ENCODE measurements around the gene ABL1.
"Not testable (repeated sequence)": the region's sequence is repeated elsewhere in the genome, so short reads cannot be mapped to it uniquely, and the experiment has no call there.

ABL1 gene

DNA sequence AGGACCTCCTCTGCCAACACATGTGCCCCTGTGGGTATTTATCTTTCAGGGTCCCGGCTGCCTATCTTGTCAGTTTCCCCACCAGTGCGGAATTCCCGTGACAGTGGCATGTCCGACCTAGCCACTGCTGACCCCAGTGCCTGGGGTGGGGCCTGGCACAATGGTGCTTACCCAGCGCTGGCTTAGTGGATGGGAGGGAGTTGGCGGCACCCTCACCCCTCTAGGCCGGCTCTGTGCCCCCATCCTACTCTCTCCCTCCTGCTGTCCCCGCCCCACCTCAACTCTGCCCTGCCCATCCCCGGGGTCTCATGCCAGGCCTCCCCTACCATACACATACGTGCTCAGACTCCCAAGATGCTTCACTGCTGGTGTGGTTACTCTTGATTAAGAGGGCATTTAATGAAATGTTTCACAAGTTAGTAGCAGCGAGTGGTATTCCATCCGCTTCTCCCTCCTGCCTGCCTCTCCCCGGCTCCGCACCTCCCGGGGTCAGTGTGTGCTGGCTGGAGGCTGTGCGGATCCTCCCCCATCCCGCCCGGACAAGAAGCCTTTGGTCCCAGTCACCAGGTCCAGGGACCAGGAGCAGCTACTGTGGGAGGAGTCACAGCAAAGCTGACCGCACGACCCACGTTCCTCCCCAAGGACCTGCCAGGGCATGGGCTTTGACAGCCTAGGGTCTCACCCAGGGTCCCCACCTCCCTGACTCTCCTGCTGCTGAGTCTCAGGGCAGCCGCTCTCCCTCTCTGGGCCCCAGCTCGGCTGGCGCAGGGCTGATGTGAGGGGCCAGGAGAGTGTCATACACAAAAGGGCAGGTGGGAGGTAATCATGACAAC lies 71.1 kb downstream of the ABL1 start:
- no peak for DNase-seq

DNA sequence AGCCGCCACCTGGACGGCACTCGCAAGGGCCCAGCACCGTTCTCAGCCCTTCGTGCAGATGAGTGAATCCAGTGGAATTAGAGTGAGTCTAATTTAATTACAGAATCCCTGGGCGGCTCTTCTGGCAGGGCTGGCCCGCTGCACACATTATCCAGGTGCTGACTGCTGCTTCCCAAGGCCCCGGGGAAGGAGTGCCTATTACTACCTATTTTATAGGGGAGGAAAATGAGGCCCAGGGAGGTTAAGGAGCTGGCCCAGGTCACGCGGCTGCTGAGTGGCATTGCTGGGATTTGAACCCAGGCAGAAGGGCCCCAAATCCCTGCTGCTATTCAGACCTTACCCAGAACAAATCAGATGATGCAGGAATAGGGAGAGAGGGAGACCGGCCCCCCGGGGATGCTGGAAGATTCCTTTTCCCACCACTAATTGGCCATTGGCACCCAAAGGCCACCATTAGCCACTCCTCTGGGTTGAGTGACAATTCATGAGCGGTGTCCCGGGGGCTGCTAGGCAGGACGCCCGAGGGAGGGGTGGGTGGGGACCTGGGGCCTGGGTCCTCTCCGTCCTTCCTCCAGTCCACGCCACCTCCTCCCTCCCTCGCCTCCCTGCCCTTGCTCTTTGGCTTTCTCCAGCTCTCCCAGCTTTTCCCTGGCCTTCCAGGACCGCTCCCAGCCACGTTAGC lies 71.8 kb downstream of the ABL1 start:
- no peak for DNase-seq

DNA sequence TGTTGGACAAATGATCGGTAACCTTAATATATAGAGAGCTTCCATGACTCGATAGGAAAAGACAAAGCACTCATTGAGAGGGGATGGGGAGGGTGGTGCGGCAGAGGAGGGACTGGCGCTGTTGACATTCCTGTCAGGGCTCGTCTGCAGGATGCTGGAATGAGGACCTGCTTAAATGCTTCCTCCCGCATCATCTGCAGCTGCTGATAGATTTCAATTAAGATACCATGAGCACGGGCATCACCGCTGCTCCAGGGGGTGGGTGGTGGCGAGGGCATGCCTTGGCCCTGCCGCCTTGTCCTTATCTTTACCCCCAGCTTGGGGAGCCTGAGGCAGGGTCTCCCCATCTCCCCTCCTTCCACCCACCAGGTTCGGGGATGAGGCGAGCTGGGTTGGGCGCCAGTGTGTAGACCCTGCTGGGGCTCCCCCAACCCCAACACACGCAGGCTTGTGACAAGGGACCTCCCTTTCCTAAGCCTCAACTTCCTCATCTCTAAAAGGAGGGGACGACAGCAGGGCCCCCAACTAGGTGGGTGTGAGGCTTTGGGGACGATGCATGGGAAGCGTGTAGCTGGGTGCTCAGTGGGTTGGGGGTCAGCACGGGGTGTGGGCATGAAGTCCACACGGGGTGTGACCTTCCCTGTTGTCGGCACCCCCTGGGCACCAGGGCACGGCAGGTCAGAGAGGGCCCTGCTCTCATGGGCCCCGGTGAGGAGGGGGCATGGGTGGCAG lies 73.3 kb downstream of the ABL1 start:
- DNase-seq, result no peak

DNA sequence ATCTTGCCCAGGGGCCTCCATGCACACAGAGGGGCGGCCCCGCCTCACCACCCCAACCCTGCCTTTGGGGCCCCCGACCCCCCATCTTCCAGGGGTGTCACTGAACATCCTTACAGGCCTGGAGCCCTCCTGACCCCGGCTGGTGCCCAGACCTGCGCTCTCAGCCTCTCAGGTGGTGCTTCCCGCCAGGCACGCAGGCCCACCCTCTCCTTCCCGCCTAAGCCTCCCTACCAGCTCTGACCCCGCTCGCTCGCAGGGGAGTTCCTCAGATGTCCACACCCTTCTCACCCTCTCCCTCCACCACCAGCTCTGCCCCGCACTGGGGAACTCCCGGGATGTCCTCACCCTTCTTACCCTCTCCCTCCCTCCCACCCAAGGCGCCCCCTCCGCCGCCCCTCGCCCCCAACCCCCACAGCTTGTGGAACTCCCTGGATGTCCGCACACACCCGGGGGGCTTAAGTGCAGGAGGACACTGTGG lies 73.9 kb downstream of the ABL1 start:
- no peak for DNase-seq

DNA sequence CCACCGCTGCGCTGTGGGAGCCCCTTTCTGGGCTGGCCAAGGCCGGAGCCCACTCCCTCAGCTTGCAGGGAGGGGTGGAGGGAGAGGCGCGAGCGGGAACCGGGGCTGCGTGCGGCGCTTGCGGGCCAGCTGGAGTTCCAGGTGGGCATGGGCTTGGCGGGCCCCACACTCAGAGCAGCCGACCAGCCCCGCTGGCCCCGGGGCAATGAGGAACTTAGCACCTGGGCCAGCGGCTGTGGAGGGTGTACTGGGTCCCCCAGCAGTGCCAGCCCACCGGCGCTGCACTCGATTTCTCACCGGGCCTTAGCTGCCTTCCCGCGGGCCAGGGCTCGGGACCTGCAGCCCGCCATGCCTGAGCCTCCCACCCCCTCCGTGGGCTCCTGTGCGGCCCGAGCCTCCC lies 75.0 kb downstream of the ABL1 start:
- not testable (repeated sequence) for DNase-seq

DNA sequence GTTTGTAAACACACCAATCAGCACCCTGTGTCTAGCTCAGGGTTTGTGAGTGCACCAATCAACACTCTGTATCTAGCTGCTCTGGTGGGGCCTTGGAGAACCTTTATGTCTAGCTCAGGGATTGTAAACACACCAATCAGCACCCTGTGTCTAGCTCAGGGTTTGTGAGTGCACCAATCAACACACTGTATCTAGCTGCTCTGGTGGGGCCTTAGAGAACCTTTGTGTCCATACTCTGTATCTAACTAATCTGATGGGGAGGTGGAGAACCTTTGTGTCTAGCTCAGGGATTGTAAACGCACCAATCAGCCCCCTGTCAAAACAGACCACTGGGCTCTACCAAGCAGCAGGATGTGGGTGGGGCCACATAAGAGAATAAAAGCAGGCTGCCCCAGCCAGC lies 75.6 kb downstream of the ABL1 start:
- DNase-seq, result not testable (repeated sequence)

DNA sequence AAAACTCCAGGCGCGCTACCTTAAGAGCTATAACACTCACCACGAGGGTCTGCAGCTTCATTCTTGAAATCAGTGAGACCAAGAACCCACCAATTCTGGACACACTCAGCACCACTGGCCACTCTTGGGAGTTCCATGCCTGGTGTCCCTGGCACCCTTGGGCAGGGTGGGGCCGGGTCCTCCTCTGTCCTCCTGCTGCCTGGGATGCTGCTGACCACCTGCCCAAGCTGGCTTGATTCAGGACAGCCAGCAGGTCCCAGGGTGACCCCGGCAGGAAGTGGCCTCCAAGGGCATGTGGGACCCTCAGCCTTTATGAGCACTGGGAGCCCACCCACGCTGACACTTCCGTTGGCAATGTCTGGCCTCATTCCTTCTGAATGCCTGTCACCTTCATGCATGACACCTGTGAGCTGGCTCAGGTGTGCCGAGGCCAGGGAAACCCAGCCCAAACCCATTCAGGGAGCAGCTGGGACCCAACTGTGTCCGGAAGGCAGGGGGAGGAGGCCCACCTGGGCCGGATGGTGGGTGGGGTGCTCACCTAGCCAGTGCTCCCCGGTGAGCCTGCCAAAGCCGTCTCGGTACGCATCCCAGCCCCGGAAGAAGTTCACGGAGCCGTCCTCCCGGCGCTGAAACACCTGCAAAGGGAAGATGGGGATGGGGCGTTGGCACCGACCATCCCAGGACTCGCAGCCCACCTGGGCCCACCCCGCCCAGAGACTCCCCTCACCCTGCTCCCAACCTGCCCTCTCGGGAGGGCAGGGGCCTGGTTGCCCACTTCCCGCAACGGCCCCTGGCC lies 76.4 kb downstream of the ABL1 start:
- DNase-seq, result no peak

DNA sequence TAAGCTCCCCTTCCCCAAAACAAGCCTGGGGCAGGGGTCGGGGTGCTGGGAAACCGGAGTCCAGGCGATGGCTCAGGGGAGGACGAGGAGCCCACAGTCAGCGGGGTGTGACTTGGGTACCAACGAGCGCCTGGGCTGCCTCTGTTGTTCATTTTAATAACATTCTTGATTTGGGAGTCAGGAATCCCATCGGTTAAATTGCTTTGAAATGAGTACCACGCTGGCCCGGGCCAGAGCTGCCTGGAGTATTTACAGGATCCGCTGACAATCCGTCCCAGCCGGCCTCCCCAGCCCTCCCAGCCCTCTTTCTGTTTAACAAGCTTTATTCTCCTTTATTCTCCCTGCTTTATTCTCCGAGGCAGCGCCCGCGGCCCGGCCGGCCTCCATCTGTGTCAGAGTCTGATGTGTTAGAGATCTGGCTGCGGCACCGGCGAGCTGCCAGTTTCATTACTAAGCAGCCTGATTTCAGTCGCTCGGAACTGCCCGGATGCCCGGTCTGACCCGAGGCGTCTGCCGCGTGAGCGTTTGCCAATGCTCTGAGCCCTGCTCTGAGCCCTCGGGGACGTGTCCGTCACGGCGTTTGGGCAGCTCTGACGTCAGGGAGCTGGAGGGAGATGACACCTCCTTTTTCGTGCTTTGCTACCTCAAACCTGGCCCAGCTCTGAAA lies 78.0 kb downstream of the ABL1 start:
- DNase-seq, result no peak

DNA sequence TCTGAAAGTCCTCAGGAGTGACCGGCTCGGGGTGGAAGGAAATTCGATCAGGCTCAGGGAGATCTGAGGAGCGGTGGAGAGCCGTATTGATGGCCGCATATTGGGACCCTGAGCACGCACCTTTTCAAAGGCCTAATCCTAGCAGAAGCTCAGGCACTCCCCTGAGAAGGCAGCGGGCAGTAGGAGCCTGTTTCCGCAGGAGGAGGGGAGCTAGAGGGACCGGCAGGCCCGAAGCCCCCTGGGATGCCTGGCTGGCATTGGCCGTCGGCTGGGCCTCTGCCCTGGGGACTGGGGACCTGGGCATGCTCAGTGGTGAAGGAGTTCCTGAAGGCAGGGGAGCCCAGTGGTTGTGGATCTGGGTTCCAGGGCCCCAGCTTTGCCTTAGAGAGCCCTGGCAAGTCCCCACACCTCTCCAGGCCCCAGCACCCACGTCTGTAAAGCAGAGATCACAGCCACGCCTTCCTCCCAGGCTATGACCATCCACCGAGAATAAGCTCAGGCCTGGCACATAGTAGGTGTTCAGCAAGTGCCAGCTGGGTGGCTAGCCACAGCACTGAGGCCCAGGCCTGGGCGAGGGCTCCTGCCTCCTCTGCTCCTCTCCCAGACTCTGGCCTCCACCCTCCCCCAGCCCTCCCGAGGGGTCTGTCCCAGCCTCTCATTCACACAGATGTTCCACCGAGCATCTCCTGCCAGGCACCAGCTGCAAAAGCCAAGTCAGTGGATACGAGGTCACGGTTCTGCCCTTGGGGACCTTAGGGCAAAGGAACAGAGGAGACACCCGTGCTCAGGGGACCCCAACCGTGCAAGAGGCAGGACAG lies 78.8 kb downstream of the ABL1 start:
- no peak for DNase-seq

DNA sequence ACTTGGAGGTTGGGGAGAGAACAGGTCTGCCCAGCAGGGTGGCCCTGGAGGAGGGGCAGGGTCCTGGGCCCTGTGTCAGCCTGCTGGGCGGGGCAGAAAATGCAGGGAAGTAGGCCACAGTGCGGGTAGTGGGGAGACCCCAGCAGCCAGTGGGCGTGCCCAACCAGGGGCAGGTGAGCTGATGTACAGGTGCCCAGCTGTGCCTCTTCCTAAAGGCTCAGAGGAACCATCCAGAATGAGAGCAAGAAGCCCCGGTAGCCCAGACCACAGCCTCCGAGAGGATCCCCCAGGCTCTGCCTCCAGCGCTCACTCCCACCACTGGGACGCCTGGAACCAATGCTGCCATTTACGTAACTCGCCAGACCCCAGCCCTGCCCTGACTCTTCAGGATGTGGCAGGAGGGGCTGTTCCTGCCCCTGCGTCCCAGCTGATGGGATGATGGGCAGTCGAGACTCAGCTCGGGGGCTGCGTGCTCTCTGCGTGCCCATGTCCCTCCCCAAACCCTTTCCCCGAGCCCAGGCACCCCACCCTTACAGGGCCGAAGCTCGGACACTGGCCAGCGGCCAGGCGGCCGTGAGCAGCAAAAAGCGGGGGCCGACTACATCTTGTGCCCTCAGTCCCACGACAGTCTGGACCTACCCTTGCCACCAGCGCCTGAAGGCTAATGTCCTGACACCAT lies 79.5 kb downstream of the ABL1 start:
- no peak for DNase-seq

DNA sequence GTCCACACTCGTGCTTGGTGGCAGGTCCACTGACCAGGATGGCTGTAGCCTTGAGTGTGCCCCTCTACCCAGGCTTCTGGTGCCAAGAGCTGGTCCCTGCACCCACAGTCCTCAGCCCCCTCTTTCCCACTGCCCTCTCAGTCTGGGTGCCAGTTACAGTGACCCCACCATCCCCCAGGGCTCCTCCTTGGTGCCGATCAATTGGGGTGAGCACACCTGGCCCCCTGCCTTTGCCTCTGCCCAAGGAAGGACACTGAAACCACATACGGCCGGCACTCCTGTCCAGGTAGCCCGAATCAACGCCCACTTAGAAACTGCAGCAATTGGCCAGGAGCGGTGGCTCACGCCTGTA lies 80.0 kb downstream of the ABL1 start:
- no peak for DNase-seq

DNA sequence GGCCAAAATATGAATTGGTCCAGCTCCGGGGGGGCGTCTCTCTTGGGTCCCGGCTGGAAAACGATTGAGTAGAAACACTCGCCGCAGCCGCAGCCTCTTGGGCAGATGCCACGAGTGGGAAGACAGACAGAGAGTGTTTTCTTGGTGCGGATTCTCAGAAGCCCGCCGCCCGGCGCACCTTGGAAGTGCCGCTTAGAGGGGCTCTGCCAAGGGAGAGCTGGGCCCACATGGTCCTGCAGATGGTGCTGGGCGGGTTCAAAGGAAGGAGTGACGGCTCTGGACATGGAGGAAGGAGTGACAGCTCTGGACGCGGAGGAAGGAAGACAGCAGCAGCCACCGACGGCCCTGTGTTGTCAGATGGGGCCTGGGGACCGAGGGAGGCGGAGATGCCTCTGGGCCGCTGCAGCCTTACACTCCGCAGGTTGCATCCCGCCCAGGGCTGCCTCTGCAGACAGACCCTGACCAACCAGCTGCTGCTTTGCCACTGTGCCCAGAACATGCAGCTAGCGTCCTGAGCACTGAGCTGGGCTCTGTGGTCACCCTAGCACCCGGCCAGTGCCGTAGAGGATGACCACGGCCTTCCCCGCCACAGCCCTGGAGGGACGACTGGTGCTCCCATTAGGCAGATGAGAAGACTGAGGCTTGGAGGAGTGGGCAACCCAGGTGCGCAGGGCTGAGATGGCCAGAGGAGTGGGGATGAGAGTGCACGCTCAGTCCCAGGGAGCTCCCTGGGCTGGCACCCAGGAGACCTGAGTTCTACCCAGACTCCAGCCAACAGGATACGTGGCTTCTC lies 82.3 kb downstream of the ABL1 start:
- no peak for DNase-seq

DNA sequence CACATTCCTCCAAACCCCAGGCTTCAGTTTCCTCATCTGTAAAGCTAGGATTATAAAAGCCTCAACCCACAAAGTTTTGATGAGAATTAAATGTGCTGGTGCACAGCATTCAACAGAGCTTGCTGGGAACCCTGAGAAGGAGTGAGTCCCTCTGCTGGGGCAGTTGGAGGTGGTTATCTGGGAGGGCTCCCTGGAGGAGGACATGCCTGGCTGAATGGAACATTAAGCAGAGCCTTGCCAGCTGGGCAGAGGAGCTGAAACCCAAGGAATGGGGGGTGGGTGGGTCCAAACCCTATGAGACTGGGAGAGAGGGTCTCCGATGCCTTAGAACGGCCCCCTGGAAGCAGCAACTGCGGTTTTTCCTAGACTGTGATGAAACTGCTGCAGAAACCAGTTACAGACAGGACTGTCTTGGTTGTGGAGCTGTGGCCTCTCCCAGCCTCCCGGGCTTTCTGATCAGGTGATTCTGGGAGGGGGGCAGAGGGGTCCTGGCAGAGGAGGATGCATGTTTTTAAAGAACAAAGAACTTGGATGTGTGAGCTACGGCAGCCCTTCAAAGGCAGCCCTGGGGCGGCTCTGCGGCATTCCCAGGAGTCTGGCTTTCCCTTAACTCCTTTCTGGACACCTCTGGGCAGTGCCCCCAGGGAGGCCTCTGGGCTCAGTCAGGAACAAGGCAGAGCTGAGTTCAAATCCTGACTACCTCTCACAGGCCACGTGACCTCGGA lies 83.2 kb downstream of the ABL1 start:
- no peak for DNase-seq

DNA sequence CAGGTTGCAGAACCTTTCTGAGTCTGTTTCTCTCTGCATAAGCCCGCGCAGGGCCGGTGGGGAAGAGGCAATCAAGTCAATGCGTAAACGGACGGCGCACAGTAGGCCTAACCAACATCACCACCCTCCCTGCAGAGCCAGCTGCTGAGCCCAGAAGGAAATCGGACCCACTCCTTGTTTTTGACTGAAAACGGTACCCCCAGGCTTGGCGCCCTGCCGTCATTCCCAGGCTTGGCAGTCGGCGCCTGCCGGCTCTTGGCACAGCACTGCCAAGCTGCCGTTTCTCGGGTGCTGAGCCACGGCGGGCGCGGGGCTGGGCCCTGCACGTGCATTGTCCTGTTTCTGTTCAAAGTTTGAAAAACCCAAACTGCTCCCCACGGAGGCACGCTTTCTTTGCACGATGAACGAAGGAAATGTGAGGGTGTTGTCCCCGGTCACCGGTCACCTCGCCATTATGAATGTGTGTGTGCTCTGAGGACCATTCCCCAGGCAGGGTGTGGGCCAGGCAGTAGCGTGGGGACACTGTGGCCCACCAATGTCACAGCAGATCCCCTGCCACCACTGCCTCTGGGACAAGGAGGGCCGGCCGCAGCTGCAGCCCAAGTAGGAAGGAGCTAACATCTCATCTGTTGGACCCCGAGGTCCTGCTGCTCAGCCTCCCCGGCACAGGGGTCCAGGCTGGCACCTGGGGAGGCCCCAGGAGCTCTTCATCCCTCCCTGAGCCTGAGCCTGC lies 83.9 kb downstream of the ABL1 start:
- DNase-seq, result no peak

DNA sequence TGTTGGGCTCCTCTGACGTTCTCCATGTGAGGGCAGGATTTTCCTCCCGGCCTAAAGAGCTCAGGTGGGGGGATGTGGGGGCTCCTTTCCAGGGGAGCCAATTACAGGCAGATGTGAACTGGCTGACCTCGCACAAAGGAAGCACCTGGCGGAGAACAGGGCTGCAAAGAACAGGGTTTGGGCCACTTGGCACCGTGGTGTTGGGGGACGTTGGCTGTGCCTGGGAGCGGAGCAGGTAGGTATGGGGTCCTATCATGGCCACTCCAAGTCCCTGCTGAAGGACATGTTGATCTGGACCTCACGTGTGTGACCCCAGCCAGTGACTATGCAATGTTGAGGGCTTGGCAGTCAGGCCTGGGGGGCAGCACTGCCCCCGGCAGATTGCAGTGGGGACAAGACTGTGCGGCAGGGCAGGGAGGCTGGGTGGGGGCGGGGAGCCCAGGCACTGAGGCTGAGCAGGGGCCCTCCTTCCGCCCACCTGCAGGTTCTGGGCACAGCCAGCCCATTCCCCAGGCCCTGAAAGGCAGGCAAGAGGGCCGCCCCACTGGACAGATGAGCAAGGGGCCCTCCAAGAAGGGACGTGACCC lies 84.6 kb downstream of the ABL1 start:
- DNase-seq, result no peak

DNA sequence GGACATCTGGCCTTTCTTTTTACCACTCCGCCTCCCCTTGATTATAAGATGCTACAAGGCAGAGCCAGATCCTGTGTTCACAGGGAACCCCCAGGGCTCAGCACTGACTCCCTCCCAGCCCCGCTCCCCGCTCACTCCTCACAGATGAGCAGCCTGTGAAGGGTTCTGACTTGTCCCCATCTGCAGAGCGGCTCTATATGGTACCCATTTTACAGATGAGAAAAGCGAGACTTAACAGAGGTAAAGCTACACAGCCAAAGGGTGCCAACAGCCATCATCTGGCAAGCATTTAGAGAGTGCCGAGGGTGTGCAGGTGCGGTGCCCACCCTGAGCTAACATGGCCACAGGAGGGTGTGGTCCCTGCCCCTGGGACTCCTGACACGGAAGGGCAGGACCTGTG lies 85.2 kb downstream of the ABL1 start:
- DNase-seq, result no peak

DNA sequence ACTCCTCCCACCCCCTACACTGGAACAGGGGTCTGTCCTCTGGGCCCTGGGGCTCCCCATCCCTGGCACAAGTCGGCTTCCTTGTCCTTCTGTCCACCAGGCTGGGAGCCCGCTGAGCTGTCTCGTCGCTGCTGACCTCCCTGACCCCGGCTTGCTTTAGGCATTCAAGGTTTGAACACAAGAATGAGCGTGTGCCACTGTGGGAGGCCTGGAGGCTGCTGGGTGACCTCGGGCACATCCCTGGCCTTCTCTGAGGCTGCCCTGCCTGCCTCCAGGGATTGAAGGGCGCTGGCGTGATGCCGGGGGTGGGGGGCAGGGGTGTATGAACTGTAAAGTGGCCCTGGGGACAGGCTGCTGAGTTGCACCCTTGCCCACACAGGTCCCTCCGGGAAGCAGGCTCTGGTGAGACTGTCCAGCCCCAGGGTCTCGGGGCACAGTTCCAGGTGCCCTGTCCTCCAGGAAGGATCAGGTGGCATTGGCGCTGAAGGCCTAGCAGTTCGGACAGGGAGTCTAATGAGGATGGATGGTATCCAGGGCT lies 85.8 kb downstream of the ABL1 start:
- DNase-seq, result no peak

Measured in activated T-cell treated with anti-CD3 and anti-CD28 coated beads for 4 hours (primary cell).